T-helper 1 cell treated with Interleukin-12 subunit alpha and Interleukin-12 subunit beta and Interleukin-4 antibody, amounts not matched to agents 30 ng/mL and 1 ng/mL, for 36 hours (primary cell): ENCODE measurements around the gene UBAC1. TPM values are rescaled to one million over a fixed set of nuclear protein-coding genes. Genes with fewer than 3 reads are reported as not detected.
"Not testable (repeated sequence)": the region's sequence is repeated elsewhere in the genome, so short reads cannot be mapped to it uniquely, and the experiment has no call there.

Experiments
- intact Hi-C: fragments of 100-400 bp; cut with micrococcal nuclease; formaldehyde crosslinking; loops from one replicate; pipeline ENCODE4 v1.15.1; 2024
- total RNA-seq: library from RNA; stranded (reverse); gene quantifications from 2 replicates; pipeline ENCODE4 v1.2.3, GENCODE V29; 2022

The UBAC1 gene
- total RNA-seq, 1 donor from 2014 or later: 33.4 TPM

- intact Hi-C loops: loop anchor here (10.0 kb wide), 1 partner anchor 641 kb away; the partner anchor contains the start of gene NOTCH1
These were observed 57.2 kb downstream of the UBAC1 start for GRCh38 chr9:135903786-135904520.

- intact Hi-C loops: loop anchor here (10.0 kb wide), 1 partner anchor 641 kb away; the partner anchor contains the start of gene NOTCH1
These were observed 57.9 kb downstream of the UBAC1 start for GRCh38 chr9:135903358-135903656.

- intact Hi-C loops: loop anchor here (10.0 kb wide), 1 partner anchor 642 kb away; the partner anchor contains the start of gene NOTCH1
These were observed 58.4 kb downstream of the UBAC1 start for GRCh38 chr9:135902655-135903357.

GRCh38 chr9:135901826-135902225, 59.3 kb downstream of the UBAC1 start:
- intact Hi-C loops: loop anchor here (10.0 kb wide), 1 partner anchor 643 kb away; the partner anchor contains the start of gene NOTCH1

GRCh38 chr9:135901031-135901758, 60.0 kb downstream of the UBAC1 start:
- intact Hi-C loops: loop anchor here (10.0 kb wide), 1 partner anchor 644 kb away; the partner anchor contains the start of gene NOTCH1

DNA sequence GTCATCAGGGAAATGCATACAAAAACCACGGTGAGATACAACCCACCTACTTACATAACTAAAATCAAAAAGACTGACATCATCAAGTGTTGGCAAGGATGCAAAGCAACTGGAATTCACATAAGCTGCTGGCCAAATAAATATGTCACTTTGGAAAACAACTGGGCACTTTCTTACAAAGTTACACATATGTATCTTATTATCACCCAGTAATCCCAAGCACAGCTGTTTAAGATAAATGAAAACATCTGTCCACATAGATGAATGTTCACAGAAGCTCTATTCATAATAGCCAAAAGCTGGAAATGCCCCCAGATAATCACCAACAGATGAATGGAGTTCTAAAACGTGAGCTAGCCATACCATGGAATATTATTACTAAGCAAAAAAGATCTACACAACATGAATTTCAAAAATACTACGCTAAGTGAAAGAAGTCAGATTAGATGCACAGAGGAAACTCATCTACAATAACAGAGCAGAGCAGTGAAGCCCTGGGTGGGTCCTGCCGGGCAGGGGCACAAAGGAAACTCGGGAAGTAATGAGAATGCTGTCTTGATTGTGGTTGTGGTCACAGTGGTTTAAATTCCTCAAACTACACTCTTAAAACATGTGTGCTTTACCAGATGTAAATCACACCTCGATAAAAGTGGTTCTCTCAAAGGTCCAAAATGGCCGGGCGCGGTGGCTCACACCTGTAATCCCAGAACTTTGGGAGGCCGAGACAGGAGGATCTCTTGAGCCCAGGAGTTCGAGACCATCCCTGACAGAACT, 62.4 kb downstream of the UBAC1 start:
- intact Hi-C loops: no loop called here

- intact Hi-C loops: no loop called here
These were observed 64.5 kb downstream of the UBAC1 start for GRCh38 chr9:135896626-135897025.

DNA sequence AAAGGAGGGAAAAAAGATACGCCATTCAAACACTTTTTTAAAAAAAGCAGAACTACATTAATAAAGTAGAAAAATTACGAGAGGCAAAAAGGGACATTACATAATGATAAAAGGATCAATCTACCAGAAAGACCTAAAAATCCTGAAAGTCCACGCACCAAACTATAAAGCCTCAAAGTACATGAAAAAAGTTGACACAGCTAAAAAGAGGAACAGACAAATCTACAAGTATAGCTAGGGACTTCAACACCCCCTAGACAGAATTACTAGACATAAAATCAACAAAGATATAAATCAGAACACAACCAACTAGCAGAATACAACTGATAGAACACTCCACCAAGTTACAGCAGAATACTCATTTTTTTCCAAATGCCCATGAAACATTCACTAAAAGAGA, 65.0 kb downstream of the UBAC1 start:
- intact Hi-C loops: no loop called here

DNA sequence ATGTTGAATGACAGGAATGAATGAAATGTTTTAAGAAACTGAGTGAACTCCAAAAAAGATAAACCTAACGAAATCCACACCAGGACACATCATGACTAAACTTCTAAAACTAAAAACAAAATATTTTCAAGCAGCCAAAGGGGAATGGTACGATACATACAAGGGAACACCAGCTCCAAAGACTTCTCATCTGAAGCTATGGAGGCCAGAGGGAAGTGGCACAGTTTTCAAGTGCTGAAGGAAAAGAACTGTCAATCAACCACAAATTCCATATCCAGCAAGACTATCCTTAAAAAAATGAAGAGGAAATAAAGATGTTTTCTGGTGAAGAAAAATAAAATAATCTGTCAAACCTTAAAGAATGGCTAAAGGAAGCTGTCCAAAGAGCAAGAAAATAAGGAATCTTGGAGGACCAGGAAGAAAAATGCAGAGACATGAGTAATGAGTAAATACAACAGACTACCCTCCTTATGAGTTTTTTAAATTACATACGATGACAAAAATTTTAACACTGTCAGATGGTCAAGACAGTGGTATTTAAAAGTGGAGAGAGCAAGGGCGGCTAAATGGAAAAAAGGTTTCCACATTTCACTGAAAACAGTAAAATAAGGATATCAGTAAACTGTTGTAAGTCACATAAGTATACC, 65.8 kb downstream of the UBAC1 start:
- intact Hi-C loops: no loop called here

DNA sequence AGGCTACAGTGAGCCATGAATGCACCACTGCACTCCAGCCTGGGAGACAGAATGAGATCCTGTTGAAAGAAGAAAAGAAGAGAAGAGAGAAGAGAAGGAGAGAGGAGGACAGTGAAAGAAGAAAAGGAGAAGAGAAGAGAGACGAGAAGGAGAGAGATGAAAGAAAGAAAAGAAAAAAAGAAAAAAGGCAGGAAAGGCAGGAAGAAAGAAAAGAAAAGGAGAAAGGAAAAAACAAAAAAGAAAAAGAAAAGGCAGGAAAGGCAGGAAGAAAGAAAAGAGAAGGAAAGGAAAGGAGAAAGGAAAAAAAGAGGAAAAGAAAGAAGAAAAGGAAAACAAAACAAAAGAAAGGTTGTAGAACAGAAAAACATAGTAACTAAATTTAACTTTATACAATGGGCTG, 68.1 kb downstream of the UBAC1 start:
- intact Hi-C loops: no loop called here

GRCh38 chr9:135892327-135892726, 68.8 kb downstream of the UBAC1 start:
- intact Hi-C loops: not testable (repeated sequence)

DNA sequence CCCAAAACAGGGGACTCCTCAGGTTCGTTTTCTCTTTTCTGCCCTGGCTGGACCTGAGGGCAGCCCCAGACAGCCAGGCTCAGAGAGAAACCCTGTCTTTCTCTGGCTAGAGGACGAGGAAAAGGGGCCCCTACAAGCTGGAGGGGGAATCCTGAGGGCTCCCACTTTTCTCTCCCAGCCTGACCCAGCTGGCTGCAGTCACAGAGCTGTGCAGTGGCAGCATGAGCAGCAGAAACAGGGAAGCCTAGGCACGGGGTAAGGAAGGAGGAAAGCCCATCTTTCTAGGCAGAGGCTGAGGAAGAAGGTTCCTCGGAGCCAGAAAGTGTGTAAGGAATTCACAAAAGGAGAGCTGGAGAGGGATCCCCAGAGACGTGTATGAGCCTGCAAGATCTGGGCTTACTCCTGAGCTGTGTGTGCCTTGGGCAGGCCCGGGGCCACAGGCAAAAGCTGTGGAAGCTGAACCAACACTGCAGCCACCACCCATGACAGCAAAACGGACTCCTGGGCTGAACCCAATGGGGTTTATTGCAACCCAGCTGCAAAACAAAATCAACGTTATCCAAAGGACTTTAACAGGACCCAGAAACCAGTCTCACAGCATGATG, 70.0 kb downstream of the UBAC1 start:
- intact Hi-C loops: no loop called here

DNA sequence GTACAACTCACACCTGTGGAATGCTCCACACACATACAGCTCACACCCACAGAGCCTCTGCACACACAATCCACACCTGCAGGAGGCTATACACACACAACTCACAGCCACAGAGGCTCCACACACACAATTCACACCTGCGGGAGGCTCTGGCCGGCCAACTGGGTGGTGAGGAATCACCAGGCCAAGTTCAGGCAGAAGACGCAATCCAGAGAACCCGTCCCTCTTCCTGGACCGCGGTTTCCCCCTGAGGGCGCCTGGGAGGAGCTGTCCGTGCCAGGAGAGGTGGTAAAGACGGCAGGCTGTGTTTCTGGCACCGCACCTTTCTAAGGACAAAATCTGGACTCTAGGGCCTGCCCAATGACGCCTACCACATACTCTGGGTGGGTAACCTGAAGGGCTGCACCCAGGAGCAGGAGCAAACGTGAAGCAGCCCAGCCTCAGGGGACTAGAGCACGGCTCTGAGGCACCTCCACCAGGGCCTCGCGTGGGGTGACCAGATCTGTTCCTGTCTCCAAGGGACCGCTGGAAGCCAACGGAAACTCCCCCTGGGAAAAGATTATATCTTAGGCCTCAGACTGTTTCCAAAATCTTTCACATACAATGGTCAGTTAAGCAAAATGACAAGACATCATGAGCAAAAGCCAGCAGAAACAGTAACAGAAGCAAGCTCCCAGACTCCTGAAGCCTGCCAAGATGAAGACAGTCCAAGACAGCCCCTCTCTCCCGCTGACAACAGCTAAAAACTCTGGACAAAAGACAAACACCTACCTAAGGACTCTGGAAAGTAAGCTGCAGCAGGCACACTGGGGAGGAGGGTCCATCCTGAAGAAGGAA, 70.8 kb downstream of the UBAC1 start:
- intact Hi-C loops: no loop called here

GRCh38 chr9:135889564-135890189, 71.5 kb downstream of the UBAC1 start:
- intact Hi-C loops: no loop called here

GRCh38 chr9:135888766-135889394, 72.3 kb downstream of the UBAC1 start:
- intact Hi-C loops: no loop called here

DNA sequence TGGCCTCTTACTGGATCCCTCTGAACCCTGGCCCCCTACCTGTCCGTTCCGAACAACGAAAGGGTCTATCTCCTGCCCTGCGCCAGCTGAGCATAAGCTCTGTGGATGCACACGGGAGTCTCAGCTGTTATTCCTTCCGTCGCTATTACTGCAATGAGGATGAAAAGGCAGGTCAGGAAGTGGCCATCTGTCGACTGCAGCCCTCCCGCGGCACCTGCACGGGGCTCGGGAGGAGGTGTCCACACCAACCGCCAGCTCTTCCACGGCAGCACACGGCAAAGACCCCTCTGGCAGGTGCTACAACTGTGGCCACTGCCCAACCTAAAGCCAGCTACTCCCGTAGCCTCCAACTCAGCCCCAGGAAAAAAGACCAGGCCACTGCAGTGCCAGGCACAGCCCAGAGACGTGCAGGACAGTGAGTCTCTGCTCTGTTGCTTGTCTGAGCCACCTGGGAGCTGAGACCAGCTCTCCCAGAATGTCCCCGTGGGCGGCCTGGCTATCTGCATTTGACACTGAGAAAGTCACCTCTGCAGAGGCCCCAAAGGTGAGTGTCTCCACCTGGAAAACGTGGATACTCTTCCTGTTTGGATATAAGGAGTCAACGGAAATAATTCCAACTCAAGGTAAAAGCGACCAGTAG, 72.9 kb downstream of the UBAC1 start:
- intact Hi-C loops: no loop called here

GRCh38 chr9:135887585-135888050, 73.6 kb downstream of the UBAC1 start:
- intact Hi-C loops: loop anchor here (1.0 kb wide), 1 partner anchor 20 kb away; the partner anchor contains the start of gene CAMSAP1
